Motor neuron (in vitro differentiated cells): ENCODE data around the gene RC3H2. TPM values are rescaled to one million over a fixed set of nuclear protein-coding genes. Genes with fewer than 3 reads are reported as not detected.

ENCODE experiments used
- ATAC-seq, 8 experiments: fragments of 200-7000 bp; cut with Tn5 transposase; replicated peaks in 6 of 8; 2 replicates each; pipeline ENCODE4 v1.8.0; 2021; ENCODE audit warnings: mild to moderate bottlenecking in 8 of 8, moderate library complexity in 8 of 8
- H3K27ac ChIP-seq, 2 donors: fragments of 250-450 bp; sonication (Bioruptor Pico); 2 replicates each; pipeline ENCODE4 v1.9.0; 2021; ENCODE audit warnings: antibody characterized with exemption in 2 of 2, mild to moderate bottlenecking in 2 of 2, moderate library complexity in 1 of 2
- H3K4me1 ChIP-seq, 2 donors: fragments of 250-450 bp; sonication (Bioruptor Pico); replicated peaks in 1 of 2; 2 replicates each; pipeline ENCODE4 v1.6.1; 2021; ENCODE audit warnings: antibody characterized with exemption in 2 of 2, mild to moderate bottlenecking in 2 of 2, moderate library complexity in 1 of 2
- H3K4me3 ChIP-seq, 5 donors: fragments of 250-450 bp; sonication (Bioruptor Pico); 2 replicates each; pipeline ENCODE4 v1.9.0; 2021; ENCODE audit warnings: antibody characterized with exemption in 5 of 5, mild to moderate bottlenecking in 5 of 5, moderate library complexity in 4 of 5
- WGBS, 10 experiments: fragments of 450-650 bp; shearing (Covaris generic); methylation state at CpG; one replicate each; pipeline ENCODE4 v1.0.0; 2022; 5-methylcytosine and 5-hydroxymethylcytosine counted together
- in situ Hi-C, 9 experiments: fragments of 400-800 bp; cut with MboI; loops; one replicate each; pipeline ENCODE4 v1.15.0; 2021; ENCODE audit warnings: low sequenced_read_pairs in 9 of 9, low pct_unique_long_range_greater_than_20kb in 2 of 9; ENCODE audit not compliant: unreplicated experiment in 9 of 9
- total RNA-seq, 8 experiments: library from RNA; unstranded; fragments of 300-600 nt; gene quantifications; 2 replicates each; pipeline versions ENCODE4 v1.2.3 to v1.2.4, GENCODE V29; 2022

RC3H2 gene
- total RNA-seq, 8 experiments from 2014 or later: 31.6 to 65.3 (median 44.8) TPM

DNA sequence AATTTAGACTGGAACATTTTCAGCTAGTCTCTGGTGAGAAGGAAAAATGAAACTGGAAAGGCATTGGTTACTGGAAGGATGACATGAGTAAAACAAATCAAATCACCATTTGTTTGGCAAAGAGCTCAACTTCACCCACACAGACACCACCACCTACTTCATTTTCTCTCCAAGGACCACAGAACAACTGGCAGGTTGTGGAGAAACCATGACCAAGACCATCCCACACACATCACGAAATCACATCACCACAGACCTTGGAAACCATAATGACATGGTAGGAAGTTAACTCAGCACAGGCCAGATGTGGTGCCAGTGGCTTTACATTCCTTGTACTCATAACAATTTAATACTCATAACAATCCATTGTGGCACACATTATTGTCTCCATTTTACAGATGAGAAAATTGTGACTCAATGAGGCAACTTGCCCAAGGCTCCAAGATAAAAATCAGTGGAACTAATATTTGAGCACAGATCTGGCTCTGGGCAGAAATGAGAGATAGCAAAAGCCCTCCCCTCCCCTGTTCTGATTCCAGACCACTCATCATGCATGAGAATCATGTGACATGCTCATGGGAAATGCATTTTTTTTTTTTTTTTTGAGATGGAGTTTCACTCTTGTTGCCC is 97.8 kb downstream of the RC3H2 start:
- H3K4me1 ChIP-seq: no peaks in the 10 kb centered on the region
- no peak overlapping the region for H3K4me3 ChIP-seq
- WGBS, 10 experiments: 0 to 60% (median 43%) methylated on average over 1 of the region's 1 CpG; no CpG with 5 or more reads in 7 of the 10 experiments
- in situ Hi-C loops: loop anchor here in 6 of 9 experiments (10.0 to 25.0 kb wide), 4 partner anchors 343 to 695 kb away; no protein-coding TSS in a partner anchor
- ATAC-seq: no peak
- H3K27ac ChIP-seq: no peak overlapping the region

DNA sequence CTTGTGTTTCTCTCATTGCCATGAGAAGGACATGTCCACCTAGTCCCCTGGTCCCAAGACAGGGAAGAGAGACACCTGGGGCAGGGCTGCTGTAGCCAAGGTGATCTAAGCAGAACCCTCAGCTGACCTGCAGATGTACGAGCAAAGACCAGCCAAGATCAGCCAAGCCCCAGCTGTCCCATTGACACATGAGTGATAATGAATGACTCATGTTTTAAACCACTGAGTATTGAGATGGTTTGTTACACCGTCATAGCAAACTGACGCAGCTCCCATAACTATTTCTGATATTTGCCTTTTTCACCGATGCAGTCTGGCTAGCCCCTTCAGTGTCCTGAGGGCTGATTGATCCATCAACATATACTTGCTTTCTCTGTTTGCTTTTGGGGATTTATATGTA is 98.5 kb downstream of the RC3H2 start:
- Histone ChIP-seq H3K4me1 (no peaks in the 10 kb centered on the region), H3K27ac (no peak overlapping the region), H3K4me3 (no peak overlapping the region)
- 60 to 94% (median 80%) methylated on average over 1 to 3 of the region's 4 CpGs; no CpG with 5 or more reads in 3 of the 10 experiments for WGBS, 10 experiments
- no peak for ATAC-seq
- in situ Hi-C loops: loop anchor here in 6 of 9 experiments (10.0 to 25.0 kb wide), 4 partner anchors 342 to 694 kb away; no protein-coding TSS in a partner anchor

DNA sequence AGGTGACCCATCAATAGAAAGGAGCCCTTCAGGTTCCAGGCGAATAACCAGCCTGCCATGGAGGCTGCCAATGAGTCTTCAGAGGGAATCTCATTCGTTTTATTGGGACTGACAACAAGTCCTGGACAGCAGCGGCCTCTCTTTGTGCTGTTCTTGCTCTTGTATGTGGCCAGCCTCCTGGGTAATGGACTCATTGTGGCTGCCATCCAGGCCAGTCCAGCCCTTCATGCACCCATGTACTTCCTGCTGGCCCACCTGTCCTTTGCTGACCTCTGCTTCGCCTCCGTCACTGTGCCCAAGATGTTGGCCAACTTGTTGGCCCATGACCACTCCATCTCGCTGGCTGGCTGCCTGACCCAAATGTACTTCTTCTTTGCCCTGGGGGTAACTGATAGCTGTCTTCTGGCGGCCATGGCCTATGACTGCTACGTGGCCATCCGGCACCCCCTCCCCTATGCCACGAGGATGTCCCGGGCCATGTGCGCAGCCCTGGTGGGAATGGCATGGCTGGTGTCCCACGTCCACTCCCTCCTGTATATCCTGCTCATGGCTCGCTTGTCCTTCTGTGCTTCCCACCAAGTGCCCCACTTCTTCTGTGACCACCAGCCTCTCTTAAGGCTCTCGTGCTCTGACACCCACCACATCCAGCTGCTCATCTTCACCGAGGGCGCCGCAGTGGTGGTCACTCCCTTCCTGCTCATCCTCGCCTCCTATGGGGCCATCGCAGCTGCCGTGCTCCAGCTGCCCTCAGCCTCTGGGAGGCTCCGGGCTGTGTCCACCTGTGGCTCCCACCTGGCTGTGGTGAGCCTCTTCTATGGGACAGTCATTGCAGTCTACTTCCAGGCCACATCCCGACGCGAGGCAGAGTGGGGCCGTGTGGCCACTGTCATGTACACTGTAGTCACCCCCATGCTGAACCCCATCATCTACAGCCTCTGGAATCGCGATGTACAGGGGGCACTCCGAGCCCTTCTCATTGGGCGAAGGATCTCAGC is 104.8 kb downstream of the RC3H2 start, which contains the start of gene OR1K1:
Gene OR1K1, plus strand, starts transcription at position 58 of the 995 bp plus-strand sequence. Its CDS starts 0 bp downstream, at position 58.
- H3K27ac ChIP-seq: no peak within 1 kb of the TSS
- no peak for ATAC-seq
- H3K4me3 ChIP-seq: no peak within 1 kb of the TSS
- WGBS, 10 experiments: 60 to 100% (median 80%) methylated on average over 1 to 13 of the region's 30 CpGs
- H3K4me1 ChIP-seq: no peaks in the 10 kb centered on the region
- in situ Hi-C loops: loop anchor here in 6 of 9 experiments (10.0 to 25.0 kb wide), 4 partner anchors 336 to 688 kb away; no protein-coding TSS in a partner anchor

DNA sequence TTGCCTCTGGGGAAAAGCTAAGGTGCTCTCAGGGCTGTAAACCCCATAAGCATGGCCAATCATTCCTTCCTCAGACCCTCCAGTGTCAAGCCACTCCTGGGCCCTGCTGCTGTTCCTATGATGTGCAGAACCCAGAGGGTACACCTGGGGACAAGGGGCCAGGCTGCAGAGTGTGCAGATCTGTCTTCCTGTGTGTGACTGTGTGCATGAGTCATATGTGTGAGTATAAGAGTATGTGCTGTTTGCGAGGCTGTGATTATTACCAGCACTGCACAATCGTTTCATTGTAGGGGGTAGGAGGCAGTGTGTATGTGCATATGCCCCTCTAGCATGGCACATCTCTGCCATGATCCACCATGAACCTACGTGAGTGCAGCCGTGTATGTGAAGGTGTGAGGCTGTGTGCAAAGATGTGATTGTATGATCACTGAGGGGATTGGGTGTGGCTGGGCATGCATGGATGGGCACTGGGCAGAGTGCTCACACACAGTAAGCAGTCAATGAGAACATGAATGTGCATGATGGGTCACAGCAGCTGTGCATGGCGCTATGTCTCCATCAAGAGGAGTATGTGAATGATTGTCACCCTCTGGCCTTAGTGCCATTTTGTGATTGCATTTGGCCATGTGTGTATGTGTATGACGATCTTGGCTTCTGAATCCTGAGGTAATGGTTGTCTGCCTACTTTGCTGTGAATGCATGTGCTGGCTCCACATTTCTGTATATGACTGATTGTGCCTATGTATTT is 107.7 kb downstream of the RC3H2 start:
- no peak for ATAC-seq
- Histone ChIP-seq H3K4me1 (no peaks in the 10 kb centered on the region), H3K4me3 (no peak overlapping the region), H3K27ac (no peak overlapping the region)
- 39 to 93% (median 62%) methylated on average over 1 to 4 of the region's 6 CpGs; no CpG with 5 or more reads in 2 of the 10 experiments for WGBS, 10 experiments
- in situ Hi-C loops: no loop called here

Other genes with a start within 250 kb of the RC3H2 start
- gene OR1B1, start 247.7 kb downstream of the RC3H2 start, total RNA-seq: under 1 TPM in 3 of 8 experiments, not detected in 5; 0.25 to 0.45 (median 0.38) TPM
- gene OR1L1, start 243.6 kb downstream of the RC3H2 start, total RNA-seq: under 1 TPM in 1 of 8 experiments, not detected in 7; 0.18 TPM
- under 1 TPM in 3 of 8 experiments, not detected in 5; 0.17 to 0.66 (median 0.52) TPM for gene OR1L3, start 230.2 kb downstream of the RC3H2 start, total RNA-seq
- under 1 TPM in 6 of 8 experiments, not detected in 2; 0.21 to 0.97 (median 0.54) TPM for gene OR1L4, start 181.4 kb downstream of the RC3H2 start, total RNA-seq
- gene OR1L6, start 163.1 kb downstream of the RC3H2 start, total RNA-seq: under 1 TPM in 3 of 8 experiments, not detected in 5; 0.21 to 0.33 (median 0.23) TPM
- gene OR5C1, start 116.4 kb downstream of the RC3H2 start, total RNA-seq: under 1 TPM in 2 of 8 experiments, not detected in 6; 0.25 to 0.52 TPM
- 1 to 10 TPM in 2 of 8 experiments, under 1 TPM in 3, not detected in 3; 0.27 to 1.5 (median 0.54) TPM for gene OR1K1, start 105.2 kb downstream of the RC3H2 start, total RNA-seq
- gene PDCL, start 76.8 kb downstream of the RC3H2 start, total RNA-seq: 10 to 100 TPM; 19.8 to 26.0 (median 21.3) TPM
- 10 to 100 TPM in 6 of 8 experiments, 1 to 10 TPM in 2; 9.2 to 16.9 (median 14.0) TPM for gene ZBTB6, start 8.0 kb upstream of the RC3H2 start, total RNA-seq
- 10 to 100 TPM in 2 of 8 experiments, 1 to 10 TPM in 6; 3.0 to 14.2 (median 9.2) TPM for gene ZBTB26, start 26.2 kb upstream of the RC3H2 start, total RNA-seq
- gene RABGAP1, start 35.7 kb upstream of the RC3H2 start, total RNA-seq: 10 to 100 TPM; 13.0 to 69.2 (median 37.4) TPM
- 1 to 10 TPM in 3 of 8 experiments, under 1 TPM in 5; 0.27 to 2.7 (median 0.63) TPM for gene GPR21, start 128.3 kb upstream of the RC3H2 start, total RNA-seq